GM12873 (cell line): Measurements from ENCODE around the gene KCNQ5.

ENCODE experiments used
- CTCF ChIP-seq: IDR thresholded peaks from 2 replicates; pipeline ENCODE4 v1.5.1; 2012; ENCODE audit warnings: low read depth, mild to moderate bottlenecking, moderate library complexity, low read length, control low read depth; ENCODE audit not compliant: insufficient read depth; ENCODE audit errors: missing control alignments

KCNQ5 gene

GRCh38 chr6:72844614-72845013 is 222.8 kb downstream of the KCNQ5 start:
- no peak for TF ChIP-seq CTCF

- TF ChIP-seq CTCF, result no peak
Measured at GRCh38 chr6:72849346-72849745, 227.5 kb downstream of the KCNQ5 start.

- no peak for TF ChIP-seq CTCF
Measured at GRCh38 chr6:72850040-72850439, 228.2 kb downstream of the KCNQ5 start.

GRCh38 chr6:72850469-72850868 is 228.6 kb downstream of the KCNQ5 start:
- TF ChIP-seq CTCF, result no peak

GRCh38 chr6:72855471-72855870 is 233.6 kb downstream of the KCNQ5 start:
- no peak for TF ChIP-seq CTCF

GRCh38 chr6:72856801-72857200 is 234.9 kb downstream of the KCNQ5 start:
- no peak for TF ChIP-seq CTCF

GRCh38 chr6:72857791-72858585 is 236.1 kb downstream of the KCNQ5 start:
- TF ChIP-seq CTCF, result no peak

GRCh38 chr6:72861059-72861458 is 239.2 kb downstream of the KCNQ5 start:
- TF ChIP-seq CTCF, result no peak
